GM12878 (cell line): ENCODE results near the gene TRAF2. TPM values are rescaled to one million over a fixed set of nuclear protein-coding genes. Genes with fewer than 3 reads are reported as not detected.

Experiments
- ATAC-seq: fragments of 200-7000 bp; cut with Tn5 transposase; 3 replicates; pipeline ENCODE4 v1.9.1; 2020; ENCODE audit warnings: mild to moderate bottlenecking, moderate library complexity
- BruUV-seq: library from RNA; stranded (reverse); fragments of 400-500 nt; replicated peaks from 2 replicates; lab custom pipeline; 2021; lab: Mats Ljungman, UMichigan
- CTCF ChIA-PET: fragments of 300-600 bp; sonication (Branson Sonifier 250); formaldehyde crosslinking; extraction: SDS; loops from one replicate; lab custom pipeline; 2021; ENCODE audit warnings: inconsistent platforms; lab: Yijun Ruan, JAX
- POLR2A ChIA-PET: fragments of 350-600 bp; formaldehyde crosslinking; extraction: SDS; loops from one replicate; lab custom pipeline; 2021; ENCODE audit warnings: inconsistent platforms; lab: Charles Lee
- RAD21 ChIA-PET: fragments of 300-600 bp; sonication (Branson Sonifier 250); formaldehyde crosslinking; loops from one replicate; lab custom pipeline; 2023; ENCODE audit warnings: antibody characterized with exemption; ENCODE audit not compliant: unreplicated experiment; lab: Charles Lee
- SMC1A ChIA-PET: fragments of 300-600 bp; sonication (Branson Sonifier 250); formaldehyde crosslinking; loops from one replicate; lab custom pipeline; 2023; ENCODE audit not compliant: unreplicated experiment, uncharacterized antibody; lab: Charles Lee
- DNase-seq: peaks from one replicate; pipeline ENCODE4 v3.0.0-alpha.2; 2011; ENCODE audit warnings: low read depth, low spot score
- FAIRE-seq: peaks from 3 replicates; lab custom pipeline; 2011; peaks lifted over from hg19 to GRCh38; lab: Jason Lieb, UNC
- H2AFZ ChIP-seq: 2 replicates; pipeline ENCODE4 v1.6.0; 2011; ENCODE audit warnings: low read depth, low read length, control low read depth; ENCODE audit not compliant: control insufficient read depth
- H3K27ac ChIP-seq: 2 replicates; pipeline ENCODE4 v1.5.1; 2011; ENCODE audit warnings: control low read depth; ENCODE audit not compliant: control insufficient read depth, insufficient read depth
- H3K27me3 ChIP-seq, 2 experiments: replicated peaks in 1 of 2; 2 replicates each; pipeline versions ENCODE4 v1.6.0 to v1.6.1; 2011; ENCODE audit warnings: low read length in 1 of 2; ENCODE audit not compliant: control insufficient read depth in 2 of 2, insufficient read depth in 2 of 2
- H3K36me3 ChIP-seq, 2 experiments: 2 replicates each; pipeline ENCODE4 v1.5.1; 2011; ENCODE audit warnings: low read length in 1 of 2; ENCODE audit not compliant: control insufficient read depth in 2 of 2, insufficient read depth in 2 of 2
- H3K4me1 ChIP-seq: 2 replicates; pipeline ENCODE4 v1.6.1; 2011; ENCODE audit warnings: mild to moderate bottlenecking, low read length, moderate library complexity, mixed read lengths; ENCODE audit not compliant: control insufficient read depth, insufficient read depth
- H3K4me2 ChIP-seq: 2 replicates; pipeline ENCODE4 v1.6.0; 2011; ENCODE audit warnings: control low read depth; ENCODE audit not compliant: control insufficient read depth, insufficient read depth
- H3K4me3 ChIP-seq: fragments of 200-600 bp; sonication (generic); 2 replicates; pipeline ENCODE4 v1.5.1; 2016
- H3K79me2 ChIP-seq: 2 replicates; pipeline ENCODE4 v1.6.0; 2011; ENCODE audit warnings: low read length; ENCODE audit not compliant: control insufficient read depth, insufficient read depth
- H3K9ac ChIP-seq: 2 replicates; pipeline ENCODE4 v1.8.0; 2011; ENCODE audit warnings: low read length, control low read depth, mixed read lengths; ENCODE audit not compliant: control insufficient read depth, insufficient read depth
- H3K9me3 ChIP-seq: replicated peaks from 3 replicates; pipeline ENCODE4 v1.5.1; 2011; ENCODE audit warnings: mild to moderate bottlenecking, low read length; ENCODE audit not compliant: control insufficient read depth, insufficient read depth
- H4K20me1 ChIP-seq: 2 replicates; pipeline ENCODE4 v1.6.0; 2011; ENCODE audit not compliant: control insufficient read depth, insufficient read depth
- FOXK2 ChIP-seq: fragments of 450-650 bp; IDR thresholded peaks from 2 replicates; pipeline ENCODE4 v1.6.1; 2017; ENCODE audit warnings: mild to moderate bottlenecking, moderate library complexity
- JUND ChIP-seq: IDR thresholded peaks from 2 replicates; pipeline ENCODE4 v1.6.1; 2012; ENCODE audit warnings: low read depth, mild to moderate bottlenecking, low read length, improper control_type of control experiment, moderate library complexity
- MEF2B ChIP-seq: fragments of 450-650 bp; IDR thresholded peaks from 2 replicates; pipeline ENCODE4 v1.6.1; 2018; ENCODE audit warnings: mild to moderate bottlenecking, moderate library complexity; ENCODE audit not compliant: partially characterized antibody, poor library complexity, severe bottlenecking
- NR2C2 ChIP-seq: IDR thresholded peaks from 2 replicates; pipeline ENCODE4 v1.6.1; 2011; ENCODE audit warnings: borderline replicate concordance, low read depth; ENCODE audit not compliant: control insufficient read depth, insufficient read length
- NRF1 ChIP-seq: conservative IDR thresholded peaks from 2 replicates; pipeline ENCODE4 v1.6.1; 2011; ENCODE audit warnings: mild to moderate bottlenecking, low read depth, low read length, improper control_type of control experiment
- RFX5 ChIP-seq: IDR thresholded peaks from 2 replicates; pipeline ENCODE4 v1.6.1; 2011; ENCODE audit warnings: low read depth, low read length, improper control_type of control experiment
- SMAD5 ChIP-seq: IDR thresholded peaks from 2 replicates; pipeline ENCODE4 v1.6.1; 2016; ENCODE audit warnings: antibody characterized with exemption, low read depth
- WRNIP1 ChIP-seq: IDR thresholded peaks from 2 replicates; pipeline ENCODE4 v1.6.1; 2011; ENCODE audit warnings: low read depth, low read length, improper control_type of control experiment, borderline replicate concordance
- ZZZ3 ChIP-seq: IDR thresholded peaks from 2 replicates; pipeline ENCODE4 v1.6.1; 2011; ENCODE audit warnings: low read depth; ENCODE audit not compliant: control insufficient read depth, insufficient read length
- WGBS: methylation state at CpG from one replicate; pipeline ENCODE4 v1.1.6; 2016; ENCODE audit warnings: low lambda C conversion rate; ENCODE audit not compliant: insufficient replicate concordance, insufficient coverage; ENCODE audit errors: missing lambda C conversion rate; 5-methylcytosine and 5-hydroxymethylcytosine counted together
- in situ Hi-C: fragments of 300-500 bp; cut with MboI; formaldehyde crosslinking; loops from 9 replicates; pipeline ENCODE4 v1.14.3; 2018; ENCODE audit warnings: mixed read lengths
- intact Hi-C: fragments of 100-400 bp; cut with micrococcal nuclease; formaldehyde crosslinking; loops from one replicate; pipeline ENCODE4 v1.14.2; 2022; ENCODE audit not compliant: unreplicated experiment
- polyA plus RNA-seq, 11 experiments: library from polyadenylated mRNA; depleted of rRNA in 4 of 11; unstranded in 6 of 11; stranded (reverse) in 5 of 11; fragments of >200 nt; fragmentation: Nextera tagmentation in 4 of 11; fragmentation: Illumina TruSeq in 1 of 11; extraction: Ambion mirVana in 4 of 11; extraction: Trizol in 1 of 11; gene quantifications; 1 replicate in 1 of 11; 2 replicates in 10 of 11; pipeline versions ENCODE4 v1.2.1 to v1.2.3, GENCODE V29; 2011 to 2016; ENCODE audit warnings: inconsistent platforms in 2 of 11, missing spikeins in 2 of 11, low read depth in 1 of 11
- total RNA-seq, 4 experiments: library from RNA; depleted of rRNA in 3 of 4; stranded (reverse); fragments of >200 nt in 3 of 4; fragmentation: Illumina TruSeq in 1 of 4; extraction: Trizol in 1 of 4; gene quantifications; 2 replicates each; pipeline versions ENCODE4 v1.2.1 to v1.2.3, GENCODE V29; 2013 to 2021
- TF ChIP-seq, protein P1 (sequence below): fragments of 450-650 bp; IDR thresholded peaks from 2 replicates; pipeline ENCODE4 v1.6.1; 2017; ENCODE audit warnings: antibody characterized with exemption, mild to moderate bottlenecking, moderate library complexity
- TF ChIP-seq, protein P2 (sequence below): IDR thresholded peaks from 2 replicates; pipeline ENCODE4 v1.6.1; 2011; ENCODE audit warnings: borderline replicate concordance, low read depth, mild to moderate bottlenecking, moderate library complexity, mixed read lengths, low read length; ENCODE audit not compliant: insufficient read depth; ENCODE audit errors: extremely low read length
- TF ChIP-seq, protein P3 (sequence below): fragments of 450-650 bp; IDR thresholded peaks from 2 replicates; pipeline ENCODE4 v1.6.1; 2018; ENCODE audit warnings: borderline replicate concordance, mild to moderate bottlenecking; ENCODE audit not compliant: partially characterized antibody

The TRAF2 gene
- total and polyA plus RNA-seq, 10 of the 15 experiments (the other 5 are each of a cell fraction or from before 2014, with no cell fraction given): 0.34 to 39.5 (median 18.7) TPM

DNA sequence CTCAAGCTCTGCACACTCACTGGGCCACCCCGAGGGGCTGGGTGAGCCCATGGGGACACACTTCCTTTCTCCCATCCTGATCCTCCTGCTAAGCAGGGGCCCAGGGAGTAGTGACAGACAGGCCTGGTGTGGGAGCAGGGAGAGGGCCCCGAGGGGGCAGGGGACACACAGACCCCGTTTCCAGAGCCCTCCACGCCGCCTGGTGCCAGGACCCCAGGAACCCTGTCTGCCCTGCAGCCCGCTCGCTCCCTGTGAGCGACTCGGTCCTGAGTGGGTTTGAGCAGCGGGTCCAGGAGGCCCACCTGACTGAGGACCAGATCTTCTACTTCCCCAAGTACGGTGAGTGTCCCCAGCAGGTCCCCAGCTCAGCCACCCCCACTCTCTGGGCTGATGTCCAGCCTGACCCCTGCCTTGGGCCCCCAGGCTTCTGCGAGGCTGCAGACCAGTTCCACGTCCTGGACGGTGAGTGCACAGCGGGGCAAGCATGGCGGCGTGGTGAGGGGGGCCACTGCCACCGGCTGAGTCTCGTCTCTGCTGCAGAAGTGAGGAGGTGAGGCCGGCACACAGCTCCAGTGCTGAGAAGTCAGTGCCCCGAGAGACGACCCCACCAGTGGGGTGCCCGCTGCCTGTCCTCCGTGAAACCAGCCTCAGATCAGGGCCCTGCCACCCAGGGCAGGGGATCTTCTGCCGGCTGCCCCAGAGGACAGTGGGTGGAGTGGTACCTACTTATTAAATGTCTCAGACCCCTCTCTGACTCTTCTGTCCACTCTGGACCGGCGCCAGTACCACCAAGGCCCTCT lies 60.1 kb downstream of the TRAF2 start:
- Histone ChIP-seq H2AFZ (no peak overlapping the region), H3K4me3 (no peak overlapping the region), H3K9ac (no peak overlapping the region), H3K36me3 (peaks cover 0 to 11% of the 10 kb centered on the region in 2 experiments; a peak in 2 of 4 replicates), H3K27me3 (no peaks in the 10 kb centered on the region), H3K9me3 (no peaks in the 10 kb centered on the region), H3K27ac (no peak overlapping the region), H3K4me1 (peaks cover 10% of the 10 kb centered on the region), H3K79me2 (peaks cover 19% of the 10 kb centered on the region), H4K20me1 (no peaks in the 10 kb centered on the region), H3K4me2 (no peak overlapping the region)
- no peak for DNase-seq
- no peak for ATAC-seq
- in situ Hi-C loops: loop anchor here (5.0 kb wide), 1 partner anchor 91 kb away; no protein-coding TSS in a partner anchor
- 56% methylated on average over 27 of the region's 27 CpGs for WGBS
- ChIA-PET RAD21 (interaction anchor here (0.5 to 2.1 kb wide), 5 partner anchors 14 to 121 kb away, joined by 3 to 109 read pairs (median 7); partner anchors contain the start of gene PAXX), POLR2A (no interaction called here), SMC1A (interaction anchor here (1.7 to 2.4 kb wide), 2 partner anchors 87 to 100 kb away, joined by 5 to 77 read pairs; partner anchors contain the start of genes FUT7 and NPDC1), CTCF (interaction anchor here (0.8 to 3.5 kb wide), 7 partner anchors 50 to 159 kb away, joined by 3 to 163 read pairs (median 7); partner anchors contain the start of gene CLIC3)
- no TSS peak for BruUV-seq
- TF ChIP-seq, protein P1, sequence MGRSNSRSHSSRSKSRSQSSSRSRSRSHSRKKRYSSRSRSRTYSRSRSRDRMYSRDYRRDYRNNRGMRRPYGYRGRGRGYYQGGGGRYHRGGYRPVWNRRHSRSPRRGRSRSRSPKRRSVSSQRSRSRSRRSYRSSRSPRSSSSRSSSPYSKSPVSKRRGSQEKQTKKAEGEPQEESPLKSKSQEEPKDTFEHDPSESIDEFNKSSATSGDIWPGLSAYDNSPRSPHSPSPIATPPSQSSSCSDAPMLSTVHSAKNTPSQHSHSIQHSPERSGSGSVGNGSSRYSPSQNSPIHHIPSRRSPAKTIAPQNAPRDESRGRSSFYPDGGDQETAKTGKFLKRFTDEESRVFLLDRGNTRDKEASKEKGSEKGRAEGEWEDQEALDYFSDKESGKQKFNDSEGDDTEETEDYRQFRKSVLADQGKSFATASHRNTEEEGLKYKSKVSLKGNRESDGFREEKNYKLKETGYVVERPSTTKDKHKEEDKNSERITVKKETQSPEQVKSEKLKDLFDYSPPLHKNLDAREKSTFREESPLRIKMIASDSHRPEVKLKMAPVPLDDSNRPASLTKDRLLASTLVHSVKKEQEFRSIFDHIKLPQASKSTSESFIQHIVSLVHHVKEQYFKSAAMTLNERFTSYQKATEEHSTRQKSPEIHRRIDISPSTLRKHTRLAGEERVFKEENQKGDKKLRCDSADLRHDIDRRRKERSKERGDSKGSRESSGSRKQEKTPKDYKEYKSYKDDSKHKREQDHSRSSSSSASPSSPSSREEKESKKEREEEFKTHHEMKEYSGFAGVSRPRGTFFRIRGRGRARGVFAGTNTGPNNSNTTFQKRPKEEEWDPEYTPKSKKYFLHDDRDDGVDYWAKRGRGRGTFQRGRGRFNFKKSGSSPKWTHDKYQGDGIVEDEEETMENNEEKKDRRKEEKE: no peak
- TF ChIP-seq NR2C2 (no peak), SMAD5 (no peak), WRNIP1 (no peak), MEF2B (no peak), ZZZ3 (no peak), RFX5 (no peak), JUND (no peak), FOXK2 (no peak), NRF1 (no peak)
- TF ChIP-seq, protein P2, sequence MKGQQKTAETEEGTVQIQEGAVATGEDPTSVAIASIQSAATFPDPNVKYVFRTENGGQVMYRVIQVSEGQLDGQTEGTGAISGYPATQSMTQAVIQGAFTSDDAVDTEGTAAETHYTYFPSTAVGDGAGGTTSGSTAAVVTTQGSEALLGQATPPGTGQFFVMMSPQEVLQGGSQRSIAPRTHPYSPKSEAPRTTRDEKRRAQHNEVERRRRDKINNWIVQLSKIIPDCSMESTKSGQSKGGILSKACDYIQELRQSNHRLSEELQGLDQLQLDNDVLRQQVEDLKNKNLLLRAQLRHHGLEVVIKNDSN: no peak
- TF ChIP-seq, protein P3, sequence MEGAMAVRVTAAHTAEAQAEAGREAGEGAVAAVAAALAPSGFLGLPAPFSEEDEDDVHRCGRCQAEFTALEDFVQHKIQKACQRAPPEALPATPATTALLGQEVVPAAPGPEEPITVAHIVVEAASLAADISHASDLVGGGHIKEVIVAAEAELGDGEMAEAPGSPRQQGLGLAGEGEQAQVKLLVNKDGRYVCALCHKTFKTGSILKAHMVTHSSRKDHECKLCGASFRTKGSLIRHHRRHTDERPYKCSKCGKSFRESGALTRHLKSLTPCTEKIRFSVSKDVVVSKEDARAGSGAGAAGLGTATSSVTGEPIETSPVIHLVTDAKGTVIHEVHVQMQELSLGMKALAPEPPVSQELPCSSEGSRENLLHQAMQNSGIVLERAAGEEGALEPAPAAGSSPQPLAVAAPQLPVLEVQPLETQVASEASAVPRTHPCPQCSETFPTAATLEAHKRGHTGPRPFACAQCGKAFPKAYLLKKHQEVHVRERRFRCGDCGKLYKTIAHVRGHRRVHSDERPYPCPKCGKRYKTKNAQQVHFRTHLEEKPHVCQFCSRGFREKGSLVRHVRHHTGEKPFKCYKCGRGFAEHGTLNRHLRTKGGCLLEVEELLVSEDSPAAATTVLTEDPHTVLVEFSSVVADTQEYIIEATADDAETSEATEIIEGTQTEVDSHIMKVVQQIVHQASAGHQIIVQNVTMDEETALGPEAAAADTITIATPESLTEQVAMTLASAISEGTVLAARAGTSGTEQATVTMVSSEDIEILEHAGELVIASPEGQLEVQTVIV: no peak
- FAIRE-seq: no peak
- intact Hi-C loops: loop anchor here (10.0 kb wide), 1 partner anchor 152 kb away; the partner anchor contains the start of genes CCDC183 and TMEM141
